Mucosa of descending colon (tissue), 3 donors: ENCODE results near the gene MCL1. TPM values are rescaled to one million over a fixed set of nuclear protein-coding genes. Genes with fewer than 3 reads are reported as not detected.

Source experiments
- ATAC-seq: fragments of 200-7000 bp; cut with Tn5 transposase; one replicate; pipeline ENCODE4 v1.9.1; 2020; ENCODE audit warnings: mild to moderate bottlenecking, moderate library complexity
- DNase-seq, 3 donors: peaks; one replicate each; pipeline ENCODE4 v3.0.0-alpha.2; 2020
- H3K36me3 ChIP-seq: fragments of 200-600 bp; one replicate; pipeline ENCODE4 v1.8.0; 2021; ENCODE audit warnings: low read depth, mild to moderate bottlenecking
- H3K4me1 ChIP-seq: fragments of 200-600 bp; one replicate; pipeline ENCODE4 v1.8.0; 2021; ENCODE audit warnings: low read depth, mild to moderate bottlenecking
- H3K4me3 ChIP-seq: fragments of 200-600 bp; one replicate; pipeline ENCODE4 v1.8.0; 2021; ENCODE audit warnings: mild to moderate bottlenecking
- H3K9me3 ChIP-seq: fragments of 200-600 bp; one replicate; pipeline ENCODE4 v1.8.0; 2021; ENCODE audit warnings: mild to moderate bottlenecking
- CTCF ChIP-seq: fragments of 200-600 bp; IDR thresholded peaks from one replicate; pipeline ENCODE4 v1.8.0; 2022; ENCODE audit warnings: antibody characterized with exemption, mild to moderate bottlenecking
- intact Hi-C, 2 donors: fragments of 100-400 bp; cut with DNase I in 1 of 2; cut with micrococcal nuclease in 1 of 2; formaldehyde crosslinking; loops; one replicate each; pipeline versions ENCODE4 v1.11.0 to v1.11.1; 2022; cut with DNase I, micrococcal nuclease
- total RNA-seq, 3 donors: library from RNA; stranded (reverse); fragmentation: NEBNext Ultra II Directional in 2 of 3; extraction: Animal tissue kit (Norgen Biotek cat#: 25700) in 2 of 3; gene quantifications; one replicate each; pipeline versions ENCODE4 v1.2.1 to v1.2.4, GENCODE V29; 2021 to 2023
- donor health status: DM: no; HTN: no; CAD: no; lungs with moderate emphysema.
- donor health status: DM: no; HTN: no; CAD: no.
- donor health status: DM: no; HTN: yes; CAD: no.

MCL1 gene
- total RNA-seq, 3 donors from 2014 or later: 221 to 258 (median 236) TPM

GRCh38 chr1:150578272-150579109 is 919 bp downstream of the MCL1 start:
- TF ChIP-seq CTCF: no peak
- Histone ChIP-seq H3K9me3 (no peaks in the 10 kb centered on the region), H3K36me3 (no peaks in the 10 kb centered on the region), H3K4me1 (peaks cover 21% of the 10 kb centered on the region), H3K4me3 (peak overlapping the region; percentile 94)
- DNase-seq (peak in 2 of 3 donors; percentile 66 to 80), ATAC-seq (peak; percentile 16)
- intact Hi-C loops: loop anchor here in 1 of 2 donors (5.0 kb wide), 1 partner anchor 44 kb away; no protein-coding TSS in a partner anchor

GRCh38 chr1:150577557-150578271 is 1.7 kb downstream of the MCL1 start:
- no peaks in the 10 kb centered on the region for H3K9me3 ChIP-seq
- no peak for ATAC-seq
- H3K36me3 ChIP-seq: no peaks in the 10 kb centered on the region
- peak overlapping the region; percentile 94 for H3K4me3 ChIP-seq
- H3K4me1 ChIP-seq: peaks cover 27% of the 10 kb centered on the region
- intact Hi-C loops: loop anchor here in 1 of 2 donors (5.0 kb wide), 1 partner anchor 45 kb away; no protein-coding TSS in a partner anchor
- DNase-seq: no peak
- TF ChIP-seq CTCF: no peak

GRCh38 chr1:150576794-150577556 is 2.4 kb downstream of the MCL1 start:
- intact Hi-C loops: loop anchor here in 1 of 2 donors (5.0 kb wide), 1 partner anchor 45 kb away; no protein-coding TSS in a partner anchor
- Histone ChIP-seq H3K9me3 (no peaks in the 10 kb centered on the region), H3K4me1 (peaks cover 32% of the 10 kb centered on the region), H3K36me3 (no peaks in the 10 kb centered on the region), H3K4me3 (peak overlapping the region; percentile 94)
- DNase-seq: no peak
- ATAC-seq: no peak
- TF ChIP-seq CTCF: no peak

- no peak for TF ChIP-seq CTCF
- peaks cover 33% of the 10 kb centered on the region for H3K4me1 ChIP-seq
- ATAC-seq: no peak
- H3K9me3 ChIP-seq: no peaks in the 10 kb centered on the region
- no peaks in the 10 kb centered on the region for H3K36me3 ChIP-seq
- peak overlapping the region; percentile 94 for H3K4me3 ChIP-seq
- no peak for DNase-seq
- intact Hi-C loops: loop anchor here in 1 of 2 donors (5.0 kb wide), 1 partner anchor 46 kb away; no protein-coding TSS in a partner anchor
Observed at GRCh38 chr1:150576367-150576711, 3.1 kb downstream of the MCL1 start.
